ENCODE data around the gene GNAT3. TPM values are rescaled to one million over a fixed set of nuclear protein-coding genes. Genes with fewer than 3 reads are reported as not detected.

GNAT3 gene
- total RNA-seq, result not detected
- long read RNA-seq, result 0 reads

GRCh38 chr7:80511964-80512363, at the start of gene GNAT3:
GNAT3 (minus strand) TSS chr7:80512064; CDS start chr7:80511926, 138 bp downstream.
- ATAC-seq (no peak), DNase-seq (ENCODE audit: missing footprints) (no peak)
- intact Hi-C loops (cut with DNase I), result no loop called here

- ATAC-seq (no peak), DNase-seq (ENCODE audit: missing footprints) (no peak)
- intact Hi-C loops (cut with DNase I), result no loop called here
Measured at GRCh38 chr7:80558116-80558515, 46.3 kb upstream of the GNAT3 start.

- intact Hi-C loops (cut with DNase I), result loop anchor here (5.0 kb wide), 1 partner anchor 45 kb away; no protein-coding TSS in a partner anchor
- DNase-seq (ENCODE audit: missing footprints) (no peak), ATAC-seq (no peak)
Measured at GRCh38 chr7:80552031-80552694, 40.3 kb upstream of the GNAT3 start.

DNA sequence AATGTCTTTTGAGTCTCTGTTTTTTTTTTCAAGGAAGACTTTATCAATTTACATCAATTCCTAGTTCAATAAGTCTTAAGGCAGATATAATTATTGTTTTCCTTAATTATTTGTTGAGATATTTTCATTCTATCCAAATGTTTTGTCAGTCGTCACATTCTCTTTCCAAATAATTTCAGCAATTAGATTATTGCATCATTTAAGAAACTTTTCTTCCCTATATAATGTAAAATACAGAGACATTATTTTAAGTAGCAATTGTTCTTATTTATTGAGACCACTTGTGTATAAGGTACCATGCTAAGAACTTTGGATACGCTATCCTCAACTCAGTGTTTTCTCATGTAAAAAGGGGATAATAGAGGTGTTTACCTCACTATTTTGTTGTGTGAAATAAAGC, 38.1 kb upstream of the GNAT3 start:
- no peak for DNase-seq (ENCODE audit: missing footprints)
- intact Hi-C loops (cut with DNase I), result loop anchor here (5.0 kb wide), 1 partner anchor 47 kb away; no protein-coding TSS in a partner anchor
- ATAC-seq, result no peak

DNA sequence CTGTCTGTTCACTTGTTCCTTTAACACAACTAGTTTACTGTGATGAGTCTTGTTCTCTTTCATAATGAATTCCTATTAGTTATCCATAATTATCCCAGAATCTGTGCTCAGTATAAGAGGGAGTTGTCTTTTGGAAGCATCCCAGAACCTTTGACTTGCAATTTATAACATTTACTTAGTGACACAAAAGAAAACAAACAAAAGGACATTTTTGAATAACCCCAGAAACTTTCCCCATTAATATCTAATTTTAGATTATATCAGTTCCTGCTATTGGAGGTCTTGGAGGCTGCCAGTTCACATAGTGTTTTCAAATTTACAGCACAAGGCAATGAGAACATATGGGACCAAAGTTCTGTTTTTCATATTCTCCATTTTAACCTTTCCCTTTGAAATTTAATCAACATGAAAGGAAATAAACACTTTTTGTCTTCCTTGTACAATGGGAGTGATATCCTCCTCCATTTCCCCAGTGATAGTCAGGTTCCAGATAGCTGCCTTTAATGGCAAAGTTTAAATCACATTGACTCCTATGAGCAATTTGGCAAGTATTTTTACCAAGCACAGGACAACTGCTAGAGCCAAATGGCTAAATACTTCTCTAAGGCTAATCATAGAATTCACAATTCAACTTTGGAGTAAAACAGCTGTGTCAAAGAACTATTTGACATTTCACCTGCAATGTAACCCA, 37.1 kb upstream of the GNAT3 start:
- intact Hi-C loops (cut with DNase I), result loop anchor here (2.0 to 5.0 kb wide), 2 partner anchors 52 to 90 kb away; partner anchors contain the start of gene CD36
- peak; percentile 62 for ATAC-seq
- DNase-seq (ENCODE audit: missing footprints), result no peak

GRCh38 chr7:80542398-80542797, 30.5 kb upstream of the GNAT3 start:
- no peak for ATAC-seq
- intact Hi-C loops (cut with DNase I), result no loop called here

DNA sequence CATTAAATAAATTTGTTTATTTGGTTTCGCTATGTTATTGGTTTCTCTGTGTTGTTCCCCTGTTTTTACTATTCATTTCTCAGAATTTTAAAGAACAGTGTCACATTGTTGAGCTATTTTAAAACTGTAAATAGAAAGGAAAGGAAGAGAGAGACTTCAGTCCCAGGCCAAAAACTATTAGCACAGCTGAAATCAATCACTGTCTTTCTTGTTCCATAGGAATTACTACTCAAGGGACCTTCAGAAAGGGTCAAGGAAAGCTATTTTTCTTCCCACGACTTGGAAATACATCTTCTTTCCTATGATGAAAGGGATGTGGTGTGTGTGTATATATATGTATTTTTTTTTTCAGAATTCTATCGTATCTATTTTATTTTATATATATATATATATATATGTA, 29.0 kb upstream of the GNAT3 start:
- intact Hi-C loops (cut with DNase I), result no loop called here
- DNase-seq (ENCODE audit: missing footprints) (no peak), ATAC-seq (no peak)

More at GRCh38 chr7:80542398-80542797, 30.5 kb upstream of the GNAT3 start:
- no peak for DNase-seq (ENCODE audit: missing footprints)

GRCh38 chr7:80537091-80537490, 25.2 kb upstream of the GNAT3 start:
- no peak for DNase-seq (ENCODE audit: missing footprints)
- intact Hi-C loops (cut with DNase I), result no loop called here
- no peak for ATAC-seq

GRCh38 chr7:80536426-80536825, 24.6 kb upstream of the GNAT3 start:
- intact Hi-C loops (cut with DNase I), result no loop called here

DNA sequence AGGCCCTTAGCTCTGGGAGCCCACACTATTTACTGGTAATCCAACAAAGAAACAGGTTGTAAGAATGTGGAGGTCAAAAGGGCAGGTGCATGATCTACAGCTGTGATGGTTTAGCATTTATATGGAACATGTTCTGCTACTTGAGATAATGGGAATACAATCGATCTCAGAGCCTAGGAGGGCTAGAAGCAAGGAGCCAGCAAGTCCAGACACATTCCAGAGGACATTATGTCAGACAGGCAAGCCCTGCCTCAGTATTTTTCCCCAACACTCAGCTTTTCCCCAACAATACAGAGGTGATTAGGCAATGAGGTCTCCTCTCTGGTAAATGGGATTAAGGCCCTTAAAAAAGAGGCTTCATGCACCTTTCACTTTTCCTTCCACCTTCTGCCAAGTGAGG, 21.4 kb upstream of the GNAT3 start:
- ATAC-seq (no peak), DNase-seq (ENCODE audit: missing footprints) (no peak)
- intact Hi-C loops (cut with DNase I), result no loop called here

More at GRCh38 chr7:80536426-80536825, 24.6 kb upstream of the GNAT3 start:
- DNase-seq (ENCODE audit: missing footprints) (no peak), ATAC-seq (no peak)

DNA sequence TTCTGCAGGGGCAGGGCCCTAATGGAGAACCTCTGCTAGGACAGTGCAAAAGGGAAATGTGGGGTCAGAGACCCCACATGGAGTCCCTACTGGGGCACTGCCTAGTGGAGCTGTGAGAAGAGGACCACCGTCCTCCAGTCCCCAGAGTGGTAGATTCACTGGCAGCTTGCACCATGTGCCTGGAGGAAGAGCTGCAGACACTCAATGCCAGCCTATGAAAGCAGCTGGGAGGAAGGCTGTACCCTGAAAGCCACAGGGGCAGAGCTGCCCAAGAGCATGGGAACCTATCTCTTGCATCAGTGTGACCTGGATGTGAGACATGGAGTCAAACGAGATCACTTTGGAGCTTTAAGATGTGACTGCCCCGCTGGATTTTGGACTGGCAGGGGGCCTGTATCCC, 20.3 kb upstream of the GNAT3 start:
- DNase-seq (ENCODE audit: missing footprints), result no peak
- ATAC-seq, result no peak
- intact Hi-C loops (cut with DNase I), result no loop called here

DNA sequence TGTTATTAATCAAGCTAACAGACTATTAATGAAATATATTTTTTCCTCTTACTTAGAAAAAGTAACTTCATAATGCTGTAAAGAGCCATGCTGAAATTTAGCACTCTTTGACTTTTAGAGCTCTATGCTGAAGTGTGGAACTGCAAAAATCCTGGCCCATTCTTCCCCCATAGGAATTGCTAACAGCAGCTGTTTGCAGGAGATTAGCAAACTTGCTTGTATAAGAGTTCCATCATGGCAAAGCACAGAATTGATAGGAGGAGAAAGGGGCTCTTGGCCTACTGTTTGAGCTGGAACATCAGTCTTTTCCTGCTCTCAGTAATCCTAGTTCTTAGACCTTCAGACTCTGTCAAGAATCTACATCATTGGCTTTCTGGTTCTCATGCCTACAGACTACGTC, 18.3 kb upstream of the GNAT3 start:
- DNase-seq (ENCODE audit: missing footprints) (no peak), ATAC-seq (peak; percentile 87)
- intact Hi-C loops (cut with DNase I), result no loop called here

DNA sequence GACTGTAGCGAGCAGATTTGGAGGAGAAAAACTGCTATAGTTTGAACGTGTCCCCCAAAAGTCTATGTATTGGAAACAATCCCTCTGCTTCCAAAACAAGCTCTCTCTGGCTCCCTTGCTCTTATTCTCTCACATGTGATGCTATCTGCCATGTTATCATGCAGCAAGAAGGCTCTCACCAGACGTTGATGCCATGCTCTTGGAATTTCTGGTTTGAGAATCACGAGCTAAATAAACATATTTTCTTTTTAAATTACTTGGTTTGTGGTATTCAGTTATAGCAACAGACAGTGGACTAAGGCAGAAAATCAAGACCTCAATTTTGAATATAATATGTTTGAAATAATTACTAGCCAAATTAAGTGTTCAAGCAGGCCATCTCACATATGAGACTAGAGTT, 17.5 kb upstream of the GNAT3 start:
- ATAC-seq (no peak), DNase-seq (ENCODE audit: missing footprints) (no peak)
- intact Hi-C loops (cut with DNase I), result no loop called here

DNA sequence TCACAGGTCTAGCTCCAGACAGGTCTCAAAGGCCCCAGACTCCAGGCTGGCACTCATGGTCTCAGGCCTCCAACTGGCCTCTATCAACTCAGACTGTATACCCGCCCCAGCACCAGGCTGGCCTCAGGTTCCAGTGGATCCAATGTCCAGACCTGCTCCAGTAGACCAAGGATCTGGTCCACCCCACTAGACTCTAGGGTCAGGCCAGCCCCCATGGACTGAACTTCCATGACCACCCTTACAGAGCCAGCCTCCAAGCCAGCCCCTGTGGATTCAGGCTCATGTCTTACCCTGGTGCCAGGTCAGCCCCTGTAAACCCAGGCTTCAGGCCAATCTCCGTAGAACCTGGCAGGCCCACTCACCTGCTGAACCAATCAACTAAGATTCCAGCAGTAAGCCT, 16.8 kb upstream of the GNAT3 start:
- intact Hi-C loops (cut with DNase I), result no loop called here
- DNase-seq (ENCODE audit: missing footprints) (no peak), ATAC-seq (no peak)

DNA sequence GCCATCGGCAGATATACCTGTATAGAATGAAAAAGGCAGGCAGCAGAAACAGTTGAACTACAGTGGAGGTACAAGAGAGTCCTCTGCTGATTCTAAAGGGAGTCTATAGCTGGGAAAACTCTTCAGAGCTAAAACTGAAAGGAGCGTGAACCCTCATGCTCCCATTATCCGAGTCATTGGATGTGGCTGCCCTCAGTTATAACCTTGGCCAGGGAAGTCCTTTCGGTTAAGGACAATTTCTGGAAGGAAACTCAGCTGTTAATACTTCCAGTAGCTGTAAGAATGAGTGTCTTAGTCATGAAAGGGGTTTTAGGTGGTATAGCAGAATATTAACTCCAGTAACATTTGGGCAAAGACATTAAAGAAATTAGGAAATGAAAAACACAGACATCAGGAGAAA, 14.6 kb upstream of the GNAT3 start:
- ATAC-seq (no peak), DNase-seq (ENCODE audit: missing footprints) (no peak)
- intact Hi-C loops (cut with DNase I), result no loop called here

- ATAC-seq, result no peak
- intact Hi-C loops (cut with DNase I), result no loop called here
- DNase-seq (ENCODE audit: missing footprints), result no peak
Measured at GRCh38 chr7:80524693-80525092, 12.8 kb upstream of the GNAT3 start.

DNA sequence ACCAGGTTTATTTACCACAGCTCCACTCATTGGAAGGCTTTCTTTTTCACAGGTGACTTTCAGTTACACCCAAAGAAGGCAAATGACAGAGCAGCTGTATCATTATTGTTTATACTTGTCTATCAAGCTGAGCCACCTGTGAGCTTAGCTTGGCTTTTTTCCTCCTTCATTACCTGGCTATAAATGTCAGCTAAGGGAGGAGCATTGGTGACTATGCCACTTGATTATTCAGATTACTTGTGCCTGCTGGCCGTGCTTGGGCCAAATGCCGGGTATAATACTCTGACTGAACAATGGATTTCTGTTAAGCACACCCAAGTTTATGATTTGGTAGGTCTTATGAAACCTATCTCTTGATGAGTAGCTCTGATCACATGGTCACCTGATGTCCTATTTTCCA, 9.9 kb upstream of the GNAT3 start:
- DNase-seq (ENCODE audit: missing footprints) (no peak), ATAC-seq (no peak)
- intact Hi-C loops (cut with DNase I), result no loop called here

DNA sequence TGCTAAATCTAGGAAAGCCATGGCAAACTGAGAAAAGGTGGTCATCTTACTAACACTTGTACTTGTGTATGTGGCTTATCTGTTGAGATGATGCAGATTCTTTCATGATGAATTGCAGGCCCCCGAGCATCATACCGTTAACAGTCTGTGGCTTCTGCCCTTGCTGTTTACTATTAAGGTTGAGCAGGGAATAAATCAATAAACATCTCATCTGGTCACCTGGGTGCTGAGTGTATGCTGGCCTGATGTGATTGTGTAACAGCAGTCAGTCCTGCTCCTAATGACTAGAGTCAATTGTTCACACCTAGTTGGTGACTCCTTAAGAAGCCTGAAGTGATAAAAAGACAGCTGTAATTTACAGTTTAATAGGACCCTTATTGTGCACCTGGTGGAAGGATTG, 8.3 kb upstream of the GNAT3 start:
- no peak for ATAC-seq
- intact Hi-C loops (cut with DNase I), result no loop called here
- no peak for DNase-seq (ENCODE audit: missing footprints)

GRCh38 chr7:80517282-80517747, 5.5 kb upstream of the GNAT3 start:
- DNase-seq (ENCODE audit: missing footprints), result no peak
- intact Hi-C loops (cut with DNase I), result loop anchor here (5.0 kb wide), 1 partner anchor 140 kb away; no protein-coding TSS in a partner anchor
- ATAC-seq, result peak; percentile 33

GRCh38 chr7:80515298-80515697, 3.4 kb upstream of the GNAT3 start:
- no peak for ATAC-seq
- intact Hi-C loops (cut with DNase I), result loop anchor here (5.0 kb wide), 1 partner anchor 142 kb away; no protein-coding TSS in a partner anchor

More at GRCh38 chr7:80515298-80515697, 3.4 kb upstream of the GNAT3 start:
- no peak for DNase-seq (ENCODE audit: missing footprints)

Data from Right ventricle myocardium inferior (tissue), 1 donor.